ENCODE data around the gene VAV3. TPM values are rescaled to one million over a fixed set of nuclear protein-coding genes. Genes with fewer than 3 reads are reported as not detected.

VAV3 gene
- total RNA-seq, 1 donor from 2014 or later: 2.6 TPM

- H3K27ac Mint-ChIP-seq (ENCODE audit: unreplicated experiment): no peak overlapping the region
- no peaks in the 10 kb centered on the region for H3K4me1 ChIP-seq (ENCODE audit: insufficient read depth, low read length)
- no peak for DNase-seq (ENCODE audit: low read depth)
- no peak for FAIRE-seq
- no peaks in the 10 kb centered on the region for H3K27me3 Mint-ChIP-seq (ENCODE audit: low read depth, unreplicated experiment)
- TF ChIP-seq CTCF (IDR thresholded peaks at IDR 0.05; ENCODE audit: insufficient read depth, low read depth, low read length) (no peak), EZH2 (IDR thresholded peaks at IDR 0.05; ENCODE audit: insufficient read depth, low read length) (no peak)
- no peaks in the 10 kb centered on the region for H3K9me3 ChIP-seq (ENCODE audit: insufficient read depth, low read depth, low read length)
- H3K36me3 Mint-ChIP-seq (ENCODE audit: low read depth, unreplicated experiment): no peaks in the 10 kb centered on the region
- H3K4me1 Mint-ChIP-seq (ENCODE audit: low read depth, unreplicated experiment): no peaks in the 10 kb centered on the region
- H3K27me3 ChIP-seq (ENCODE audit: insufficient read depth, low read length): no peaks in the 10 kb centered on the region
- no peaks in the 10 kb centered on the region for H3K79me2 ChIP-seq (ENCODE audit: insufficient read depth, low read length)
- no peaks in the 10 kb centered on the region for H3K9me3 Mint-ChIP-seq (ENCODE audit: unreplicated experiment)
- H3K4me3 ChIP-seq (ENCODE audit: insufficient read depth, low read depth, low read length): no peak overlapping the region
- no peak overlapping the region for H2AFZ ChIP-seq (ENCODE audit: low read depth, low read length)
- no peak overlapping the region for H3K4me3 Mint-ChIP-seq (ENCODE audit: unreplicated experiment)
- no peaks in the 10 kb centered on the region for H4K20me1 ChIP-seq (ENCODE audit: insufficient read depth, low read length)
- H3K36me3 ChIP-seq (ENCODE audit: insufficient read depth, low read length): no peaks in the 10 kb centered on the region
- no peak overlapping the region for H3K27ac ChIP-seq (ENCODE audit: low read depth, low read length)
- H3K9ac ChIP-seq (ENCODE audit: low read length): no peak overlapping the region
- no peak overlapping the region for H3K4me2 ChIP-seq (ENCODE audit: low read length)
These were observed 187.9 kb downstream of the VAV3 start for GRCh38 chr1:107776900-107777663.

- H3K4me1 ChIP-seq (ENCODE audit: insufficient read depth, low read length): no peaks in the 10 kb centered on the region
- no peak overlapping the region for H3K27ac ChIP-seq (ENCODE audit: low read depth, low read length)
- H3K4me3 ChIP-seq (ENCODE audit: insufficient read depth, low read depth, low read length): no peak overlapping the region
- no peaks in the 10 kb centered on the region for H3K27me3 ChIP-seq (ENCODE audit: insufficient read depth, low read length)
- H3K4me3 Mint-ChIP-seq (ENCODE audit: unreplicated experiment): no peak overlapping the region
- no peaks in the 10 kb centered on the region for H3K36me3 Mint-ChIP-seq (ENCODE audit: low read depth, unreplicated experiment)
- no peak overlapping the region for H2AFZ ChIP-seq (ENCODE audit: low read depth, low read length)
- H3K9me3 Mint-ChIP-seq (ENCODE audit: unreplicated experiment): no peaks in the 10 kb centered on the region
- H3K4me1 Mint-ChIP-seq (ENCODE audit: low read depth, unreplicated experiment): no peaks in the 10 kb centered on the region
- no peak for TF ChIP-seq CTCF (IDR thresholded peaks at IDR 0.05; ENCODE audit: insufficient read depth, low read depth, low read length)
- no peaks in the 10 kb centered on the region for H3K36me3 ChIP-seq (ENCODE audit: insufficient read depth, low read length)
- no peaks in the 10 kb centered on the region for H3K27me3 Mint-ChIP-seq (ENCODE audit: low read depth, unreplicated experiment)
- DNase-seq (ENCODE audit: low read depth) (no peak), FAIRE-seq (no peak)
- H3K4me2 ChIP-seq (ENCODE audit: low read length): no peak overlapping the region
- H3K9ac ChIP-seq (ENCODE audit: low read length): no peak overlapping the region
- H4K20me1 ChIP-seq (ENCODE audit: insufficient read depth, low read length): no peaks in the 10 kb centered on the region
- no peaks in the 10 kb centered on the region for H3K9me3 ChIP-seq (ENCODE audit: insufficient read depth, low read depth, low read length)
- H3K79me2 ChIP-seq (ENCODE audit: insufficient read depth, low read length): no peaks in the 10 kb centered on the region
- no peak overlapping the region for H3K27ac Mint-ChIP-seq (ENCODE audit: unreplicated experiment)
These were observed 193.6 kb downstream of the VAV3 start for GRCh38 chr1:107771377-107771776.

- H3K4me3 ChIP-seq (ENCODE audit: insufficient read depth, low read depth, low read length): no peak overlapping the region
- H4K20me1 ChIP-seq (ENCODE audit: insufficient read depth, low read length): no peaks in the 10 kb centered on the region
- H3K9ac ChIP-seq (ENCODE audit: low read length): no peak overlapping the region
- H3K27me3 ChIP-seq (ENCODE audit: insufficient read depth, low read length): no peaks in the 10 kb centered on the region
- H3K4me3 Mint-ChIP-seq (ENCODE audit: unreplicated experiment): no peak overlapping the region
- H3K4me1 Mint-ChIP-seq (ENCODE audit: low read depth, unreplicated experiment): no peaks in the 10 kb centered on the region
- no peak overlapping the region for H2AFZ ChIP-seq (ENCODE audit: low read depth, low read length)
- no peak overlapping the region for H3K4me2 ChIP-seq (ENCODE audit: low read length)
- no peak for FAIRE-seq
- H3K27ac Mint-ChIP-seq (ENCODE audit: unreplicated experiment): no peak overlapping the region
- H3K4me1 ChIP-seq (ENCODE audit: insufficient read depth, low read length): no peaks in the 10 kb centered on the region
- H3K9me3 ChIP-seq (ENCODE audit: insufficient read depth, low read depth, low read length): no peaks in the 10 kb centered on the region
- H3K36me3 ChIP-seq (ENCODE audit: insufficient read depth, low read length): no peaks in the 10 kb centered on the region
- no peaks in the 10 kb centered on the region for H3K27me3 Mint-ChIP-seq (ENCODE audit: low read depth, unreplicated experiment)
- DNase-seq (ENCODE audit: low read depth): no peak
- no peaks in the 10 kb centered on the region for H3K79me2 ChIP-seq (ENCODE audit: insufficient read depth, low read length)
- TF ChIP-seq EZH2 (IDR thresholded peaks at IDR 0.05; ENCODE audit: insufficient read depth, low read length) (no peak), CTCF (IDR thresholded peaks at IDR 0.05; ENCODE audit: insufficient read depth, low read depth, low read length) (no peak)
- no peak overlapping the region for H3K27ac ChIP-seq (ENCODE audit: low read depth, low read length)
- H3K36me3 Mint-ChIP-seq (ENCODE audit: low read depth, unreplicated experiment): no peaks in the 10 kb centered on the region
- H3K9me3 Mint-ChIP-seq (ENCODE audit: unreplicated experiment): peaks cover under 1% of the 10 kb centered on the region
These were observed 197.8 kb downstream of the VAV3 start for GRCh38 chr1:107767156-107767582.

Measured in astrocyte (in vitro differentiated cells and primary cell).